ENCODE data around the gene SOX6. TPM values are rescaled to one million over a fixed set of nuclear protein-coding genes. Genes with fewer than 3 reads are reported as not detected.
"Not testable (repeated sequence)": the region's sequence is repeated elsewhere in the genome, so short reads cannot be mapped to it uniquely, and the experiment has no call there.

Gene SOX6
- total RNA-seq, 1 donor from 2014 or later, result 39.3 TPM

- not testable (repeated sequence) for DNase-seq
Observed at GRCh38 chr11:16146980-16147379, 209.4 kb downstream of the SOX6 start.

- not testable (repeated sequence) for DNase-seq
Observed at GRCh38 chr11:16141614-16142013, 214.7 kb downstream of the SOX6 start.

GRCh38 chr11:16141162-16141561, 215.2 kb downstream of the SOX6 start:
- not testable (repeated sequence) for DNase-seq

GRCh38 chr11:16136792-16137390, 219.5 kb downstream of the SOX6 start:
- DNase-seq, result no peak

- no peak for DNase-seq
Observed at GRCh38 chr11:16133867-16134266, 222.5 kb downstream of the SOX6 start.

- no peak for DNase-seq
Observed at GRCh38 chr11:16127732-16128131, 228.6 kb downstream of the SOX6 start.

- DNase-seq, result no peak
Observed at GRCh38 chr11:16126362-16126761, 230.0 kb downstream of the SOX6 start.

- DNase-seq, result no peak
Observed at GRCh38 chr11:16125796-16126195, 230.6 kb downstream of the SOX6 start.

- no peak for DNase-seq
Observed at GRCh38 chr11:16124390-16124789, 232.0 kb downstream of the SOX6 start.

- DNase-seq, result no peak
Observed at GRCh38 chr11:16121853-16122252, 234.5 kb downstream of the SOX6 start.

- no peak for DNase-seq
Observed at GRCh38 chr11:16120008-16120407, 236.3 kb downstream of the SOX6 start.

- DNase-seq, result no peak
Observed at GRCh38 chr11:16117989-16118756, 238.2 kb downstream of the SOX6 start.

- DNase-seq, result no peak
Observed at GRCh38 chr11:16114978-16115871, 241.1 kb downstream of the SOX6 start.

- no peak for DNase-seq
Observed at GRCh38 chr11:16114431-16114830, 241.9 kb downstream of the SOX6 start.

GRCh38 chr11:16111690-16112089, 244.7 kb downstream of the SOX6 start:
- DNase-seq, result no peak

GRCh38 chr11:16110886-16111285, 245.5 kb downstream of the SOX6 start:
- DNase-seq, result no peak

GRCh38 chr11:16099343-16099900, 256.9 kb downstream of the SOX6 start:
- no peak for DNase-seq

GRCh38 chr11:16098526-16099205, 257.7 kb downstream of the SOX6 start:
- no peak for DNase-seq

- no peak for DNase-seq
Observed at GRCh38 chr11:16097543-16097942, 258.8 kb downstream of the SOX6 start.

GRCh38 chr11:16096336-16096735, 260.0 kb downstream of the SOX6 start:
- no peak for DNase-seq

- DNase-seq, result no peak
Observed at GRCh38 chr11:16095756-16096155, 260.6 kb downstream of the SOX6 start.
